DMS 273 (cell line): ENCODE data around the gene C20orf141.

Experiments used
- DNase-seq: peaks from one replicate; lab custom pipeline; 2025; ENCODE audit not compliant: unreplicated experiment; lab: John Stamatoyannopoulos, UW

The C20orf141 gene

DNA sequence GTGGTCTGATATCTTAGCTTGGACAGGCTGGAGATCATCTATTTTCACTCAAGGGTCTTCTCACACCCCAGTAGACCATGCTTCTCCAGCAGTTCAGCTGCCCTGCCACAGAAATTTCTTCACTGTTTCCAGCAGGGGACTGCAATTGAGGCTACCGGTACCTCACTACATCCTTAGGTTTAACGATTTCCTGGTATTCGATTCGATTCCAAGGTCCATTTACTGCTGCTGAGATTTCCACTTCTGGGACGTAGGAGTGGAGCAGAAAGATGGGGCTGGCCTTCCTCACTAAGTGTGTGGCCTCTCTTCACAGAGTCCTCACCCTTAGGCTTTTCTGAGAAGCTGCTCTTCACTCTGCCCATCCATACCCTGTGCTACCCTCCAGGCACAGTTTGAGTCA, 31.9 kb downstream of the C20orf141 start:
- DNase-seq: no peak

DNA sequence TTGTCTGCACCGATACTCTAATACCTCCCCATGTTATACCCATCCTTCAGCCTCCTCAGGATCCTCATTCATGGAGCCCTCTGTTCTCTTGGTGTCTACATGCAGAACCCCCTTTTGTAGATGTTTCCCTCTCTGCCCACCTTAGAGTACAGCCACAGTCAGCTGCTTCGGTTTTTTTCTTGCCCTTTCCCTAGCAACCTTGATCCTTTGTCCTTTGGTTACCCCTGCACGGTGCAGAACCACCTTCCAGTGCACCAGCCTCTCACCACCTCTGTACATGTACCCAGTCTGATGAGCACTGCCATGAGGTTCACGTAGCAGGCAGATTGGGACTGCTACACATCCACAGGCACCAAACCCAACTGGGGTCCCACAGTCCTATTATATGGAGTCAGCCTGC, 33.0 kb downstream of the C20orf141 start:
- DNase-seq: no peak

DNA sequence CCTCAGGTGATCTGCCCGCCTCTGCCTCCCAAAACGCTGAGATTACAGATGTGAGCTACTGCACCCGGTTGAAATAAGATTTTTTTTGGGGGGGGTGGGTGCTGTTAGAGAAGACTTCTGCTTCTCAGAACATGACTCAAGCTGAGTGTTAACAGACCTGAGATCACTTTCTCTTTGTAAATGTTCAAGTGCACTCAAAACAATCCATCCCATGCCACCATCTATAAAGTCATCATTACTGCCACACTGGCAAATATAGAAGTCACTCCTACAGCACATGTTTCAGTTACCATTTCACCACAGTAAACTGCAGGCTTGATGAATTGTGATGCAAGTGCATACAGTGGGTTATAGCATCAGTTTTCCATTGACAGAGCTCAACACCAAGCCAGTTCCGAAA, 34.7 kb downstream of the C20orf141 start:
- DNase-seq: no peak

DNA sequence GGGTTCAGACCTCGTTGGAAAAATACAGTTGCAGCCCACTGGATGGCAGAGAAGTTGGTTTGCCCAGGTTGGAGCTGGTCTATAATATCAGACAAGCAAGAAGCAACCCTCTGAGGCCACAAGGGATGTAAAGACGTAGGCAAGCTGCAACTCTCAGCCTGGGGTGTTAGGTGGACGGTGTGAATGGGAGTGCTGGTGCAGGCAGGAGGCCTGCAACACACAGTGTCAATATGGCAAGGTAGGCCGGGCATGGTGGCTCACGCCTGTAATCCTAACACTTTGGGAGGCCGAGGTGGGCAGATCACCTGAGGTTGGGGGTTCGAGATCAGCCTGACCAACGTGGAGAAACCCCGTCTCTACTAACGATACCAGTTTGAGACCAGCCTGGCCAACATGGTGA, 36.3 kb downstream of the C20orf141 start:
- no peak for DNase-seq

DNA sequence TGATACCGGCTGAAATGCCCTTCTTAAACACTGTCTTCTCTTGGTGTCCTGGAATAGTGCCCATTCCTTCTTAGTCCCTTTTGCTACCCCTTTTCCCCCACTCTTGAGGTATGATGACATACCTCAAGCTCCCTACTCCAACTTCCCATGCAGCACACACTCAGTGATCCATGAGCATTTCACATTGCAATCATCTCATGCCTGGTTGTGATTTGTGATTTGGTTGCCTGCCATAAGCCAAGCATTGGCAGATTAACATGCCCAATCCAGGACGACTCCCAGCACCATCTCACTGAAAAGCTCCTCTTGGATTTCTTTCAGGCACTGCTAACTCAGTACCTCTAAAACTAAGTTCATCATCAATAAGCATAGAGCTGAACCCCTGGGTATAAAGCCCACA, 43.8 kb downstream of the C20orf141 start:
- no peak for DNase-seq

DNA sequence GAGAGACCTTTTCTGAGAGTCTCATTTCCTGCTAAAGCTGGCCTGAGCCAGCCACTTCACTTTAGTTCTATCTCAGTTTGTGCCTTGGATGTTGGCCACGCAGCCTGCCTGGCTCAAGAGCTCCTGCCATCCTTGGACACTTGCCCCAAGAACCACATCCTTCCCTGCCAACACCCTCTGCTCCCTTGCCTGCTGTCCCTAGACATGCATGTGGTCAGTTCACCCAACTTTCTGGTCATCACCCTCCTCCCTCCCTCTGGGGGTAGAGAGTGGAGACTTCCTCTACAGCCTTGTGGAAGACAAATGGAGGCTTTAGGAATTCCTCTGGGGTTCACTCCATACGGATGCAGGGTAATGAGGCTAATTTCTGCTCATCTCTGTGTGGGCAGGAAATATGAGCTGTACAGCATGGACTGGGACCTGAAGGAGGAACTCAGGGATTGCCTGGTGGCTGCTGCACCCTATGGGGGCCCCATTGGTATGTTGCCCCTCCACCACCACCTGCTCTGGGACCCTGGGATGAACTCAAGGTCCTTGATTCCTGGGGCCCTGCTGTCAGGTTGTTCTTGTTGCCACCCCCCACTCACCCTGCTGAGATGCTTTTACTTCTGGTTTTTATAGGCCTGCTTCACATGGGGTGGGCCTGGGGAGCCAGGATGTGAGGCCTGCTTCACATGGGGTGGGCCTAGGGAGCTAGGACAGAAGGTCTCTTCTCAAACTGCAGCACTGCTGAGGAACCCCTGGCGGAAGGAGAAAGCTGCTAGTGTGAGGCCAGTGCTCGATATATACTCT, 44.7 kb downstream of the C20orf141 start:
- DNase-seq: no peak

DNA sequence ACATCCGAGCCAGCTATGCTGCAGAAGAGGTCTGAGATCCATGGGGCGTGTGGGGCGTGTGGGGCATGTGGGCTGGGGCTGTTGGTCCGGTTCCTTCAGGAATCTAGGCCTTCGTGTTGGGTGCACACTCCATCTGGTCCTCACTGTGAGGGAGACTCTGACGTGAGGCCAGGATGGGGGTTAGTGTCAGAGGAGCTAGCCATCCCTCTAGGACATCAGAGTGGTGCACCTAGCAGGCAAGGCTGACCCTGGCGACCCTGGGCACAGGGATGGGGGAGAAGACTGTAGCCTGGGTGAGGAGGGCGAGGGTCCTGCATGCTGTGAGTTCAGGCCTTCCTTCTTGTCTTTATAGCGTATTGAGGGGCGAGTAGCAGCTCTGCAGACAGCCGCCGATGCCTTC, 49.8 kb downstream of the C20orf141 start:
- DNase-seq: no peak

DNA sequence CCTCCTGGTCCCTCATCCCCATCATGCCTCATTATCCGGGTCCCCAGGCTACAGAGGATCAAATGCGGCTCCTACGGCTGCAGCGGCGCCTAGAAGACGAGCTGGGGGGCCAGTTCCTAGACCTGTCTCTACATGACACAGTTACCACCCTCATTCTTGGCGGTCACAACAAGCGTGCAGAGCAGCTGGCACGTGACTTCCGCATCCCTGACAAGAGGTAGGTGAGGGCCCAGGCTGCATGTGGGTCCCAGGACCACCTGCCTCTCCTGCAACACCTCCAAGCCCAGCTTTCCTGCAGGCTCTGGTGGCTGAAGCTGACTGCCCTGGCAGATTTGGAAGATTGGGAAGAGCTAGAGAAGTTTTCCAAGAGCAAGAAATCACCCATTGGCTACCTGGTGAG, 50.3 kb downstream of the C20orf141 start:
- no peak for DNase-seq
